K562 (cell line): ENCODE data around the gene RIN3. TPM values are rescaled to one million over a fixed set of nuclear protein-coding genes. Genes with fewer than 3 reads are reported as not detected.

Experiments
- ATAC-seq: fragments of 200-7000 bp; cut with Tn5 transposase; 3 replicates; pipeline ENCODE4 v1.9.1; 2020; ENCODE audit warnings: moderate library complexity
- BruUV-seq: library from RNA; stranded (reverse); fragments of 400-500 nt; replicated peaks from 2 replicates; lab custom pipeline; 2021; lab: Mats Ljungman, UMichigan
- CTCF ChIA-PET: fragments of 300-600 bp; formaldehyde crosslinking; extraction: SDS; loops from one replicate; lab custom pipeline; 2021; ENCODE audit warnings: low intra/inter-chr PET ratio; lab: Yijun Ruan, JAX
- POLR2A ChIA-PET: fragments of 300-600, 350-650 bp; sonication (Branson Sonifier 250); formaldehyde crosslinking; extraction: SDS; loops from one replicate; lab custom pipeline; 2021; ENCODE audit warnings: antibody characterized with exemption, inconsistent platforms; lab: Yijun Ruan, JAX
- DNase-seq, 4 experiments: peaks; one replicate each; pipeline versions ENCODE4 v3.0.0 to v3.0.0-alpha.2; 2011 to 2018; ENCODE audit warnings: low spot score in 3 of 4, mixed read lengths in 3 of 4; ENCODE audit errors: extremely low read depth in 1 of 4
- FAIRE-seq: peaks from 2 replicates; lab custom pipeline; 2011; peaks lifted over from hg19 to GRCh38; lab: Jason Lieb, UNC
- H2AFZ ChIP-seq: 2 replicates; pipeline ENCODE4 v1.6.0; 2011; ENCODE audit warnings: low read depth, low read length, control low read depth, inconsistent platforms
- H3K27ac ChIP-seq: fragments of 200-600 bp; 3 replicates; pipeline ENCODE4 v1.8.0; 2011; ENCODE audit warnings: low read depth, mild to moderate bottlenecking, control low read depth, inconsistent platforms, low read length, moderate library complexity, mixed read lengths; ENCODE audit errors: extremely low read depth
- H3K27me3 ChIP-seq, 2 experiments: fragments of 300-600 bp in 1 of 2; 2 replicates in 1 of 2; 3 replicates in 1 of 2; pipeline versions ENCODE4 v1.6.0 to v1.8.0; 2011; ENCODE audit warnings: inconsistent platforms in 2 of 2, low read length in 2 of 2, mild to moderate bottlenecking in 1 of 2, mixed read lengths in 1 of 2, moderate library complexity in 1 of 2; ENCODE audit not compliant: control insufficient read depth in 2 of 2, insufficient read depth in 2 of 2
- H3K36me3 ChIP-seq: fragments of 300-600 bp; 3 replicates; pipeline ENCODE4 v1.8.0; 2011; ENCODE audit warnings: mild to moderate bottlenecking, low read length, inconsistent platforms; ENCODE audit not compliant: control insufficient read depth, insufficient read depth
- H3K4me1 ChIP-seq, 2 experiments: fragments of 200-600 bp in 1 of 2; replicated peaks in 1 of 2; 2 replicates in 1 of 2; 3 replicates in 1 of 2; pipeline versions ENCODE4 v1.5.1 to v1.8.0; 2011; ENCODE audit warnings: inconsistent platforms in 2 of 2, low read length in 2 of 2, mild to moderate bottlenecking in 1 of 2, mixed read lengths in 1 of 2, moderate library complexity in 1 of 2; ENCODE audit not compliant: control insufficient read depth in 2 of 2, insufficient read depth in 2 of 2
- H3K4me2 ChIP-seq: 2 replicates; pipeline ENCODE4 v1.6.1; 2011; ENCODE audit warnings: low read length, control low read depth, inconsistent platforms, mixed read lengths; ENCODE audit not compliant: insufficient read depth
- H3K4me3 ChIP-seq: fragments of 200-600 bp; sonication (generic), shearing (Covaris generic); 2 replicates; pipeline ENCODE4 v1.5.1; 2016; ENCODE audit warnings: control low read depth, inconsistent platforms
- H3K79me2 ChIP-seq: fragments of 200-600 bp; 3 replicates; pipeline ENCODE4 v1.8.0; 2011; ENCODE audit warnings: low read length, inconsistent platforms; ENCODE audit not compliant: control insufficient read depth, insufficient read depth
- H3K9ac ChIP-seq, 2 experiments: 2 replicates each; pipeline versions ENCODE4 v1.6.0 to v1.6.1; 2011; ENCODE audit warnings: low read depth in 2 of 2, low read length in 2 of 2, control low read depth in 1 of 2, inconsistent platforms in 1 of 2, mild to moderate bottlenecking in 1 of 2, mixed read lengths in 1 of 2; ENCODE audit not compliant: insufficient read depth in 1 of 2
- H3K9me1 ChIP-seq: one replicate; pipeline ENCODE4 v1.6.0; 2011; ENCODE audit warnings: inconsistent platforms, mild to moderate bottlenecking, low read length, moderate library complexity; ENCODE audit not compliant: control insufficient read depth, insufficient read depth
- H3K9me3 ChIP-seq: replicated peaks from 2 replicates; pipeline ENCODE4 v1.5.1; 2011; ENCODE audit warnings: low read depth, low read length, inconsistent platforms; ENCODE audit not compliant: control insufficient read depth, insufficient read depth
- H4K20me1 ChIP-seq: replicated peaks from 2 replicates; pipeline ENCODE4 v1.6.1; 2011; ENCODE audit warnings: low read length, inconsistent platforms, mixed read lengths; ENCODE audit not compliant: control insufficient read depth, insufficient read depth
- CBX8 ChIP-seq: fragments of 200-600 bp; sonication (generic); IDR thresholded peaks from 2 replicates; pipeline ENCODE4 v1.6.1; 2012; ENCODE audit warnings: borderline replicate concordance, mixed run types, low read depth, mild to moderate bottlenecking, moderate library complexity, mixed read lengths, low read length, control low read depth, inconsistent platforms; ENCODE audit not compliant: poor library complexity, severe bottlenecking; ENCODE audit errors: extremely low read depth
- ELK1 ChIP-seq: sonication (generic); formaldehyde crosslinking; IDR thresholded peaks from 2 replicates; pipeline ENCODE4 v1.8.1; 2022; ENCODE audit warnings: missing genetic modification reagents
- HMGN3 ChIP-seq: IDR thresholded peaks from 2 replicates; pipeline ENCODE4 v1.6.1; 2011; ENCODE audit warnings: borderline replicate concordance, low read depth, mild to moderate bottlenecking, mixed read lengths, low read length; ENCODE audit not compliant: insufficient read length; ENCODE audit errors: extremely low read depth
- POLR3A ChIP-seq: IDR thresholded peaks from 2 replicates; pipeline ENCODE4 v1.6.1; 2011; ENCODE audit warnings: borderline replicate concordance, mild to moderate bottlenecking, moderate library complexity; ENCODE audit not compliant: insufficient read length, insufficient read depth; ENCODE audit errors: extremely low read depth
- RREB1 ChIP-seq: fragments of 250-450 bp; sonication (Bioruptor Pico); IDR thresholded peaks from 2 replicates; pipeline ENCODE4 v1.4.0; 2020
- USF2 ChIP-seq: sonication (generic); formaldehyde crosslinking; IDR thresholded peaks from 2 replicates; pipeline ENCODE4 v1.5.0; 2020; ENCODE audit warnings: missing genetic modification reagents
- ZNF780A ChIP-seq: fragments of 250-450 bp; sonication (Bioruptor Pico); IDR thresholded peaks from 2 replicates; pipeline ENCODE4 v1.5.0; 2021; ENCODE audit warnings: mild to moderate bottlenecking
- WGBS: fragments of 100-300 bp; shearing (Covaris generic); methylation state at CpG from one replicate; pipeline ENCODE4 v1.1.6; 2016; ENCODE audit warnings: low coverage, mixed read lengths; ENCODE audit not compliant: insufficient coverage; ENCODE audit errors: missing lambda C conversion rate; 5-methylcytosine and 5-hydroxymethylcytosine counted together
- in situ Hi-C: fragments of 300-500 bp; cut with MboI; formaldehyde crosslinking; loops from 4 replicates; pipeline ENCODE4 v1.15.0; 2018; ENCODE audit warnings: inconsistent platforms, mixed read lengths
- intact Hi-C: fragments of 100-400 bp; cut with micrococcal nuclease; formaldehyde crosslinking; loops from 2 replicates; pipeline ENCODE4 v1.14.2; 2022
- polyA plus RNA-seq, 8 experiments: library from polyadenylated mRNA; depleted of rRNA in 4 of 8; stranded (reverse) in 5 of 8; unstranded in 3 of 8; fragments of >200 nt; fragmentation: Nextera tagmentation in 2 of 8; fragmentation: Illumina TruSeq in 1 of 8; extraction: Ambion mirVana in 2 of 8; extraction: Trizol in 1 of 8; gene quantifications; 2 replicates each; pipeline versions ENCODE4 v1.2.1 to v1.2.3, GENCODE V29; 2011 to 2014; ENCODE audit warnings: inconsistent platforms in 1 of 8, missing spikeins in 1 of 8
- total RNA-seq, 7 experiments: library from RNA; depleted of rRNA in 6 of 7; stranded (reverse); fragments of >200 nt in 6 of 7; fragmentation: Illumina TruSeq in 2 of 7; extraction: Trizol in 2 of 7; gene quantifications; 2 replicates each; pipeline versions ENCODE4 v1.2.1 to v1.2.3, GENCODE V29; 2011 to 2021; ENCODE audit warnings: low replicate concordance in 1 of 7

The RIN3 gene
- total and polyA plus RNA-seq, 9 of the 15 experiments (the other 6 are each of a cell fraction or from before 2014, with no cell fraction given), result 0.01 to 0.49 (median 0.08) TPM; not detected in 5

GRCh38 chr14:92577321-92577742 is 63.8 kb downstream of the RIN3 start (continued):
- TF ChIP-seq USF2 (CRISPR knock-in tag), result no peak

GRCh38 chr14:92578511-92578910 is 64.9 kb downstream of the RIN3 start:
- POLR2A ChIA-PET, result interaction anchor here (0.7 kb wide), 1 partner anchor 262 kb away, joined by 3 read pairs; no protein-coding TSS in a partner anchor
- in situ Hi-C loops (no loop called here), intact Hi-C loops (no loop called here)
- peaks cover 0 to 12% of the 10 kb centered on the region in 2 experiments; a peak in 2 of 5 replicates for H3K27me3 ChIP-seq
- H2AFZ ChIP-seq, result no peak overlapping the region
- no peaks in the 10 kb centered on the region for H3K9me1 ChIP-seq
- no peaks in the 10 kb centered on the region; a peak in 2 of 5 replicates for H3K4me1 ChIP-seq
- H3K9ac ChIP-seq, result no peak overlapping the region
- no peak for FAIRE-seq
- no peaks in the 10 kb centered on the region for H3K36me3 ChIP-seq
- WGBS, result 0% methylated on average over 2 of the region's 3 CpGs
- CTCF ChIA-PET, result no interaction called here
- no peaks in the 10 kb centered on the region for H3K9me3 ChIP-seq
- ATAC-seq, result no peak
- no peaks in the 10 kb centered on the region for H3K79me2 ChIP-seq
- no TSS peak for BruUV-seq
- H3K4me3 ChIP-seq, result no peak overlapping the region
- DNase-seq, result no peak
- no peak overlapping the region for H3K27ac ChIP-seq
- no peak overlapping the region for H3K4me2 ChIP-seq
- no peaks in the 10 kb centered on the region for H4K20me1 ChIP-seq
- TF ChIP-seq ZNF780A (CRISPR knock-in tag) (no peak), RREB1 (no peak), CBX8 (no peak), HMGN3 (no peak), POLR3A (no peak), ELK1 (no peak)
